H1 (cell line): Measurements from ENCODE around the gene TP53TG3F. TPM values are rescaled to one million over a fixed set of nuclear protein-coding genes. Genes with fewer than 3 reads are reported as not detected.
"Not testable (repeated sequence)": the region's sequence is repeated elsewhere in the genome, so short reads cannot be mapped to it uniquely, and the experiment has no call there.

ENCODE experiments used
- CTCF ChIA-PET: fragments of 300-600 bp; sonication (Branson Sonifier 250); formaldehyde crosslinking; loops from one replicate; lab custom pipeline; 2021; ENCODE audit not compliant: partially characterized antibody; lab: Charles Lee
- POLR2A ChIA-PET: fragments of 300-600 bp; sonication (Branson Sonifier 250); formaldehyde crosslinking; loops from one replicate; lab custom pipeline; 2021; ENCODE audit warnings: inconsistent platforms; ENCODE audit not compliant: partially characterized antibody; lab: Charles Lee
- DNase-seq, 2 experiments: peaks; one replicate each; pipeline versions ENCODE4 v3.0.0 to v3.0.0-alpha.2; 2010 to 2022; ENCODE audit warnings: low spot score in 2 of 2, low read depth in 1 of 2, mixed read lengths in 1 of 2
- FAIRE-seq: peaks from 2 replicates; lab custom pipeline; 2011; peaks lifted over from hg19 to GRCh38; lab: Jason Lieb, UNC
- H2AFZ ChIP-seq: 2 replicates; pipeline ENCODE4 v1.8.1; 2012; ENCODE audit warnings: low read length, inconsistent platforms
- H2AK5ac ChIP-seq: 2 replicates; pipeline ENCODE4 v1.6.1; 2013; ENCODE audit warnings: low read depth, low read length
- H2BK120ac ChIP-seq: replicated peaks from 2 replicates; pipeline ENCODE3; 2013; ENCODE audit warnings: low read depth, low read length, inconsistent platforms
- H2BK12ac ChIP-seq: 2 replicates; pipeline ENCODE4 v1.6.1; 2013; ENCODE audit warnings: low read depth, low read length
- H2BK15ac ChIP-seq: 2 replicates; pipeline ENCODE4 v1.6.1; 2013; ENCODE audit warnings: low read length
- H2BK20ac ChIP-seq: 2 replicates; pipeline ENCODE4 v1.6.1; 2013; ENCODE audit warnings: low read length
- H2BK5ac ChIP-seq: 2 replicates; pipeline ENCODE4 v1.6.1; 2013; ENCODE audit warnings: low read depth, low read length
- H3K14ac ChIP-seq: 2 replicates; pipeline ENCODE4 v1.6.1; 2013; ENCODE audit warnings: inconsistent platforms; ENCODE audit not compliant: insufficient read length
- H3K18ac ChIP-seq: 2 replicates; pipeline ENCODE4 v1.6.1; 2013; ENCODE audit warnings: low read length; ENCODE audit errors: extremely low read depth
- H3K23ac ChIP-seq: 2 replicates; pipeline ENCODE4 v1.6.1; 2013; ENCODE audit warnings: inconsistent platforms; ENCODE audit not compliant: insufficient read length
- H3K23me2 ChIP-seq: 2 replicates; pipeline ENCODE4 v1.6.1; 2013; ENCODE audit warnings: low read depth, low read length
- H3K27ac ChIP-seq: 2 replicates; pipeline ENCODE4 v1.6.1; 2011; ENCODE audit warnings: low read depth, low read length, inconsistent platforms
- H3K27me3 ChIP-seq, 4 experiments: replicated peaks in 1 of 4; 1 replicate in 1 of 4; 2 replicates in 3 of 4; pipeline versions ENCODE4 v1.6.1 to v1.8.1; 2011 to 2013; ENCODE audit warnings: low read length in 3 of 4, mild to moderate bottlenecking in 3 of 4, inconsistent platforms in 2 of 4, mixed read lengths in 2 of 4, moderate library complexity in 1 of 4; ENCODE audit not compliant: control insufficient read depth in 3 of 4, insufficient read depth in 3 of 4; ENCODE audit errors: extremely low read depth in 1 of 4
- H3K36me3 ChIP-seq, 4 experiments: 2 replicates each; pipeline versions ENCODE4 v1.6.1 to v1.8.1; 2011 to 2013; ENCODE audit warnings: mild to moderate bottlenecking in 4 of 4, low read length in 3 of 4, moderate library complexity in 2 of 4, control low read depth in 1 of 4, inconsistent platforms in 1 of 4; ENCODE audit not compliant: insufficient read depth in 4 of 4, control insufficient read depth in 2 of 4
- H3K4ac ChIP-seq: replicated peaks from 2 replicates; pipeline ENCODE3; 2013; ENCODE audit warnings: low read length, low read depth, mixed read lengths, inconsistent platforms; ENCODE audit not compliant: insufficient read length
- H3K4me1 ChIP-seq, 4 experiments: replicated peaks in 1 of 4; 1 replicate in 1 of 4; 2 replicates in 3 of 4; pipeline versions ENCODE4 v1.6.1 to v1.8.1; 2011 to 2013; ENCODE audit warnings: low read length in 3 of 4, inconsistent platforms in 2 of 4, mixed read lengths in 1 of 4; ENCODE audit not compliant: insufficient read depth in 4 of 4, control insufficient read depth in 3 of 4
- H3K4me2 ChIP-seq, 2 experiments: 2 replicates each; pipeline versions ENCODE4 v1.6.1 to v1.8.1; 2011 to 2013; ENCODE audit warnings: low read depth in 2 of 2, low read length in 2 of 2, control low read depth in 1 of 2, inconsistent platforms in 1 of 2, mild to moderate bottlenecking in 1 of 2; ENCODE audit not compliant: insufficient read depth in 1 of 2
- H3K4me3 ChIP-seq, 4 experiments: fragments of 200-600, 300-600 bp in 1 of 4; sonication (generic), shearing (Covaris generic), sonication (Bioruptor Twin) in 1 of 4; 2 replicates each; pipeline versions ENCODE4 v1.5.1 to v1.8.1; 2011 to 2016; ENCODE audit warnings: low read length in 4 of 4, low read depth in 3 of 4, control low read depth in 2 of 4, inconsistent platforms in 2 of 4, mild to moderate bottlenecking in 2 of 4, mixed read lengths in 1 of 4, moderate library complexity in 1 of 4; ENCODE audit not compliant: insufficient read depth in 2 of 4; ENCODE audit errors: extremely low read depth in 1 of 4
- H3K56ac ChIP-seq: replicated peaks from 2 replicates; pipeline ENCODE3; 2013; ENCODE audit warnings: low read depth, mild to moderate bottlenecking, mixed read lengths, low read length, inconsistent platforms; ENCODE audit not compliant: insufficient read length
- H3K79me1 ChIP-seq: 2 replicates; pipeline ENCODE4 v1.6.1; 2013; ENCODE audit warnings: low read depth, low read length, control low read depth
- H3K79me2 ChIP-seq, 2 experiments: 2 replicates each; pipeline versions ENCODE4 v1.6.1 to v1.8.1; 2012 to 2013; ENCODE audit warnings: low read length in 2 of 2, mild to moderate bottlenecking in 2 of 2, inconsistent platforms in 1 of 2; ENCODE audit not compliant: insufficient read depth in 2 of 2, control insufficient read depth in 1 of 2
- H3K9ac ChIP-seq, 4 experiments: replicated peaks in 1 of 4; 1 replicate in 1 of 4; 2 replicates in 3 of 4; pipeline versions ENCODE4 v1.6.1 to v1.8.1; 2011 to 2013; ENCODE audit warnings: low read depth in 3 of 4, low read length in 3 of 4, control low read depth in 2 of 4, mild to moderate bottlenecking in 2 of 4, moderate library complexity in 2 of 4, inconsistent platforms in 1 of 4; ENCODE audit errors: extremely low read depth in 1 of 4
- H3K9me3 ChIP-seq, 2 experiments: 2 replicates each; pipeline versions ENCODE4 v1.6.1 to v1.8.1; 2012 to 2013; ENCODE audit warnings: mild to moderate bottlenecking in 2 of 2, moderate library complexity in 2 of 2, control low read depth in 1 of 2, inconsistent platforms in 1 of 2, low read depth in 1 of 2, low read length in 1 of 2, mixed read lengths in 1 of 2; ENCODE audit not compliant: insufficient read depth in 2 of 2
- H4K20me1 ChIP-seq, 2 experiments: replicated peaks in 1 of 2; 2 replicates each; pipeline versions ENCODE3 to v1.8.1; 2011 to 2013; ENCODE audit warnings: inconsistent platforms in 2 of 2, low read length in 2 of 2, mild to moderate bottlenecking in 1 of 2; ENCODE audit not compliant: insufficient read depth in 2 of 2, control insufficient read depth in 1 of 2
- H4K5ac ChIP-seq: 2 replicates; pipeline ENCODE4 v1.6.1; 2013; ENCODE audit warnings: low read length, low read depth, mixed read lengths, inconsistent platforms; ENCODE audit not compliant: insufficient read length
- H4K8ac ChIP-seq: 2 replicates; pipeline ENCODE4 v1.8.0; 2013; ENCODE audit warnings: mild to moderate bottlenecking, moderate library complexity, low read length, inconsistent platforms; ENCODE audit not compliant: insufficient read depth; ENCODE audit errors: extremely low read depth
- H4K91ac ChIP-seq: replicated peaks from 2 replicates; pipeline ENCODE3; 2013; ENCODE audit warnings: low read length, mixed read lengths, inconsistent platforms; ENCODE audit not compliant: insufficient read length
- WGBS, 2 experiments: shearing (Covaris generic) in 1 of 2; methylation state at CpG; one replicate each; pipeline versions ENCODE4 v1.1.6 to v1.1.7; 2013 to 2015; ENCODE audit warnings: low lambda C conversion rate in 2 of 2, mixed read lengths in 2 of 2, inconsistent platforms in 1 of 2, low coverage in 1 of 2, missing lambda C conversion rate in 1 of 2; ENCODE audit not compliant: insufficient replicate concordance in 2 of 2, insufficient coverage in 1 of 2, insufficient read length in 1 of 2; ENCODE audit errors: extremely low coverage in 1 of 2, missing lambda C conversion rate in 1 of 2; 5-methylcytosine and 5-hydroxymethylcytosine counted together
- long read RNA-seq, 2 experiments: library from RNA in 1 of 2; library from capped mRNA in 1 of 2; stranded (forward); transcript quantifications; one replicate each; pipeline ENCODE4 v2.0.0, GENCODE V29; 2021; ENCODE audit warnings: inconsistent platforms in 1 of 2
- polyA minus RNA-seq, 3 experiments: library from RNA; depleted of rRNA, polyadenylated mRNA; stranded (reverse); fragments of >200 nt; gene quantifications; 1 replicate in 2 of 3; 2 replicates in 1 of 3; pipeline ENCODE4 v1.2.3, GENCODE V29; 2011
- polyA plus RNA-seq, 7 experiments: library from polyadenylated mRNA; depleted of rRNA in 3 of 7; stranded (reverse) in 5 of 7; unstranded in 2 of 7; fragments of >200 nt in 5 of 7; fragments of 200-250 nt in 2 of 7; gene quantifications; 1 replicate in 5 of 7; 2 replicates in 1 of 7; 4 replicates in 1 of 7; pipeline versions ENCODE4 v1.2.1 to v1.2.3, GENCODE V29; 2011 to 2013; ENCODE audit warnings: missing spikeins in 2 of 7, mixed read lengths in 2 of 7
- total RNA-seq: library from RNA; stranded (reverse); fragmentation: NEBNext Ultra II Directional; extraction: Animal tissue kit (Norgen Biotek cat#: 25700); gene quantifications from 2 replicates; pipeline ENCODE4 v1.2.1, GENCODE V29; 2021

Gene TP53TG3F
- total RNA-seq = not detected in 2 replicates
- polyA plus RNA-seq (2011; rRNA removed) = not detected in 2 replicates
- polyA plus RNA-seq (2011; cell fraction: cytosol; rRNA removed) = not detected
- polyA plus RNA-seq (2011; cell fraction: nucleus; rRNA removed) = not detected
- not detected in 4 replicates for polyA plus RNA-seq (2012, experiment 1 of 2)
- not detected for polyA plus RNA-seq (2012, experiment 2 of 2)
- not detected for polyA plus RNA-seq (2013, experiment 1 of 2)
- polyA plus RNA-seq (2013, experiment 2 of 2) = not detected
- not detected in 2 replicates for polyA minus RNA-seq (2011; rRNA and poly(A)+ RNA removed)
- not detected for polyA minus RNA-seq (2011; cell fraction: cytosol; rRNA and poly(A)+ RNA removed)
- polyA minus RNA-seq (2011; cell fraction: nucleus; rRNA and poly(A)+ RNA removed) = not detected
- long read RNA-seq, experiment 1 = 0 reads
- long read RNA-seq, experiment 2 = 0 reads

DNA sequence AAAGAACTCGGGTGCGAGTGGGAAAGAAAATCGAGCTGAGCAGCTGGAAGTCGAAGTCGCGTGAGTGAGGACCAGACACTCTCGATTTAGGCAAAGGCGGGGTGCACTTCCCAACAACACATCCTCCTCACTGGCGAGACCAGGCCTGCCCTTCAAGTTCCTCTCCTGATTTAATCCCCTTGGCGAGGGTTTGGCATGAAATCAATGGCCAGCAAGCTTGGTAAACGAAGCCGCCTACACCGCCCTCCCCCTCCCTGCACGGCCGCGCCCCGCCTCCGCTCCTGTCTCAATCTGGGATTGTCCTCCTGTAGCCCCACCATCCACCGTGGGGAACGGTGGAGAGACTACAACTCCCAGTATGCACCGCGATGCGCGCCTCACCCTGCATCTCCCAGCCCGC lies at the start of gene TP53TG3F:
TSS of gene TP53TG3F (plus strand) at position 301 of the 400 bp plus-strand sequence. CDS start at position 369, 68 bp downstream.
- H3K27me3 ChIP-seq, H3K18ac ChIP-seq, H2BK120ac ChIP-seq, H3K4me2 ChIP-seq, DNase-seq, H2BK20ac ChIP-seq, H3K27ac ChIP-seq, H3K23me2 ChIP-seq, H3K9ac ChIP-seq, H2AFZ ChIP-seq, H4K20me1 ChIP-seq, H2BK5ac ChIP-seq, H4K91ac ChIP-seq, H3K79me2 ChIP-seq, H3K4me3 ChIP-seq, H2BK12ac ChIP-seq, H4K5ac ChIP-seq, CTCF ChIA-PET, H3K56ac ChIP-seq, H2AK5ac ChIP-seq, H3K14ac ChIP-seq, H2BK15ac ChIP-seq, H3K79me1 ChIP-seq, POLR2A ChIA-PET, H3K9me3 ChIP-seq, FAIRE-seq, H3K4me1 ChIP-seq, H3K4ac ChIP-seq, H3K23ac ChIP-seq, H4K8ac ChIP-seq, H3K36me3 ChIP-seq: not testable (repeated sequence)
- WGBS, 2 experiments = no CpG with 5 or more reads among the region's 25 CpGs

DNA sequence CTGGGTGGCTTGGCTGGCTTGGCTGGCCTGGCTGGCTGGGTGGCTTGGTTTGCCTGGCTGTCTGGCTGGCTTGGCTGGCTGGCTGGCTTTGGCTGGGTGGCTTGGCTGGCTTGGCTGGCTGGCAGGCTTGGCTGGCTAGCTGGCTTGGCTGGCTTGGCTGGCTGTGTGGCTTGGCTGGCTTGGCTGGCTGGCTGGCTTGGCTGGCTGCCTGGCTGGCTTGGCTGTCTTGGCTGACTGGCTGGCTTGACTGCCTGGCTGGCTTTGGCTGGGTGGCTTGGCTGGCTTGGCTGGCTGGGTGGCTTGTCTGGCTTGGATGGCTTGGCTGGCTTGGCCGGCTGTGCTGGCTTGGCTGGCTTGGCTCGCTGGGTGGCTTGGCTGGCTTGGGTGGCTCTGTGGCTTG lies 32.2 kb downstream of the TP53TG3F start:
- not testable (repeated sequence) for H3K23ac ChIP-seq, H2AK5ac ChIP-seq, H2BK5ac ChIP-seq

More for the DNA sequence above, 32.2 kb downstream of the TP53TG3F start:
- H4K91ac ChIP-seq, H3K79me1 ChIP-seq, H2AFZ ChIP-seq, H4K20me1 ChIP-seq, H3K56ac ChIP-seq, POLR2A ChIA-PET, H3K4me3 ChIP-seq, FAIRE-seq, H3K9me3 ChIP-seq, H2BK120ac ChIP-seq, H3K23me2 ChIP-seq, H3K18ac ChIP-seq, DNase-seq, H3K14ac ChIP-seq, H2BK15ac ChIP-seq, H3K4me2 ChIP-seq, H3K27ac ChIP-seq, H3K4me1 ChIP-seq, H2BK20ac ChIP-seq, H3K79me2 ChIP-seq, H3K36me3 ChIP-seq, H3K4ac ChIP-seq, H3K27me3 ChIP-seq, H3K9ac ChIP-seq, H4K8ac ChIP-seq, H4K5ac ChIP-seq, H2BK12ac ChIP-seq, CTCF ChIA-PET: not testable (repeated sequence)
- WGBS, 2 experiments = no CpG with 5 or more reads among the region's 2 CpGs
